Cardiac muscle cell (in vitro differentiated cells and primary cell): ENCODE data around the gene ZRANB3. TPM values are rescaled to one million over a fixed set of nuclear protein-coding genes. Genes with fewer than 3 reads are reported as not detected.

ENCODE experiments used
- DNase-seq, 2 donors: peaks; one replicate each; pipeline versions ENCODE4 v3.0.0 to v3.0.0-alpha.2; 2010 to 2017; ENCODE audit warnings: low read depth in 1 of 2, low spot score in 1 of 2
- H3K27ac ChIP-seq: fragments of 200-600 bp; sonication (generic); 2 replicates; pipeline ENCODE4 v1.5.1; 2016
- H3K27me3 ChIP-seq: fragments of 200-600 bp; sonication (generic); 2 replicates; pipeline ENCODE4 v1.6.0; 2016; ENCODE audit warnings: control low read depth
- H3K36me3 ChIP-seq: fragments of 200-600 bp; sonication (generic); 2 replicates; pipeline ENCODE4 v1.5.1; 2016; ENCODE audit warnings: control low read depth
- H3K4me1 ChIP-seq: fragments of 200-600 bp; sonication (generic); 2 replicates; pipeline ENCODE4 v1.8.1; 2017; ENCODE audit warnings: low read depth, mild to moderate bottlenecking, mixed run types
- H3K4me3 ChIP-seq: fragments of 200-600 bp; sonication (generic); 2 replicates; pipeline ENCODE4 v1.5.1; 2016; ENCODE audit warnings: mild to moderate bottlenecking
- H3K9me3 ChIP-seq: fragments of 200-600 bp; sonication (generic); 2 replicates; pipeline ENCODE4 v1.5.1; 2017; ENCODE audit warnings: low read depth, mild to moderate bottlenecking, control low read depth
- polyA plus RNA-seq: library from polyadenylated mRNA; unstranded; fragments of >200 nt; fragmentation: Nextera tagmentation; extraction: Ambion mirVana; gene quantifications from 2 replicates; pipeline ENCODE4 v1.2.1, GENCODE V29; 2016
- total RNA-seq: library from RNA; depleted of rRNA; stranded (reverse); fragments of >200 nt; gene quantifications from 2 replicates; pipeline ENCODE4 v1.2.3, GENCODE V29; 2016
- TF ChIP-seq, protein P1 (sequence below): IDR thresholded peaks from 2 replicates; pipeline ENCODE4 v1.5.1; 2012; ENCODE audit warnings: low read depth, mild to moderate bottlenecking, low read length

The ZRANB3 gene
- total and polyA plus RNA-seq, 2 experiments from 2014 or later, result 3.9 to 8.8 TPM

DNA sequence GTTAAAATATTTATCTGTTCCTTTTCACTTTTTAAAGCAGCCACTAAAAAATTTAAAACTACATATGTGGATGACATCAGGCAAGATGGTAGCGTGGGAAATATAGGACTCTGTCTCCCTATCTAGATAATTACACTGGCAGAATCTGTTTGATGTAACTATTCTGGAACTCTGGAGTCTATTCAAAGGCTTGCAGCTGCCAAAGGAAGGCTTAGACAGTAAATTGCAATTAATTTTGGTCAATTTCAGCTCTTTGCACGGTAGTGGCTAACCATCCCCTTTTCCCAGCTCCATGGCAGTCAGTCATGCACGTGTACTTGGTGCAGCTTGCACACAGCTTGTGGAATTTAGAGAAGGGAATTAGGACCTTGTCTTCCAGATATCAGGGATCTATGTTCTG lies 343.7 kb downstream of the ZRANB3 start:
- Histone ChIP-seq H3K4me3 (no peak overlapping the region), H3K36me3 (no peaks in the 10 kb centered on the region), H3K4me1 (no peaks in the 10 kb centered on the region), H3K27me3 (no peaks in the 10 kb centered on the region), H3K27ac (no peak overlapping the region), H3K9me3 (no peaks in the 10 kb centered on the region)
- DNase-seq, result no peak
- TF ChIP-seq, protein P1, sequence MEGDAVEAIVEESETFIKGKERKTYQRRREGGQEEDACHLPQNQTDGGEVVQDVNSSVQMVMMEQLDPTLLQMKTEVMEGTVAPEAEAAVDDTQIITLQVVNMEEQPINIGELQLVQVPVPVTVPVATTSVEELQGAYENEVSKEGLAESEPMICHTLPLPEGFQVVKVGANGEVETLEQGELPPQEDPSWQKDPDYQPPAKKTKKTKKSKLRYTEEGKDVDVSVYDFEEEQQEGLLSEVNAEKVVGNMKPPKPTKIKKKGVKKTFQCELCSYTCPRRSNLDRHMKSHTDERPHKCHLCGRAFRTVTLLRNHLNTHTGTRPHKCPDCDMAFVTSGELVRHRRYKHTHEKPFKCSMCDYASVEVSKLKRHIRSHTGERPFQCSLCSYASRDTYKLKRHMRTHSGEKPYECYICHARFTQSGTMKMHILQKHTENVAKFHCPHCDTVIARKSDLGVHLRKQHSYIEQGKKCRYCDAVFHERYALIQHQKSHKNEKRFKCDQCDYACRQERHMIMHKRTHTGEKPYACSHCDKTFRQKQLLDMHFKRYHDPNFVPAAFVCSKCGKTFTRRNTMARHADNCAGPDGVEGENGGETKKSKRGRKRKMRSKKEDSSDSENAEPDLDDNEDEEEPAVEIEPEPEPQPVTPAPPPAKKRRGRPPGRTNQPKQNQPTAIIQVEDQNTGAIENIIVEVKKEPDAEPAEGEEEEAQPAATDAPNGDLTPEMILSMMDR, result no peak

DNA sequence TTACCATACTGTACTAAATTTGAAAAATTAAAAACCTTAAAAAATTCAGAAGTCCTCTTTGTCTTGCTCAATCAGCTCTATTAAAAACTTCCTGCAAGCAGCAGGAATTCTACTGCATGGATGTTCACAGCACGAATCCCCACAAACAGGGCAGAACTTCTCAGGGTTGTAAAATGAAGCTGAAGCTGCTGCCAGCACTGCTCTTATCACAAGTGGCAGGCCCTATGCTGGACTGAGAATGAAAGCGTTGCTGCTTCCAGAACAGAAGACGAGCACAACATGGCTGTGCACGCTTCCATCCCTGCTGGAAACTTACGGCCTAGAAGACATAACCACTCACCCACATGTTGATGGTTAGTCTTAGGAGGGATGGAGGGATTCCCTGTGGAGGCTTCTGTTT lies 345.0 kb downstream of the ZRANB3 start:
- Histone ChIP-seq H3K27ac (peak overlapping the region; percentile 75), H3K9me3 (no peaks in the 10 kb centered on the region), H3K4me1 (no peaks in the 10 kb centered on the region), H3K4me3 (no peak overlapping the region), H3K36me3 (no peaks in the 10 kb centered on the region), H3K27me3 (no peaks in the 10 kb centered on the region)
- TF ChIP-seq, protein P1, result no peak
- DNase-seq, result peak; percentile 15 to 62

DNA sequence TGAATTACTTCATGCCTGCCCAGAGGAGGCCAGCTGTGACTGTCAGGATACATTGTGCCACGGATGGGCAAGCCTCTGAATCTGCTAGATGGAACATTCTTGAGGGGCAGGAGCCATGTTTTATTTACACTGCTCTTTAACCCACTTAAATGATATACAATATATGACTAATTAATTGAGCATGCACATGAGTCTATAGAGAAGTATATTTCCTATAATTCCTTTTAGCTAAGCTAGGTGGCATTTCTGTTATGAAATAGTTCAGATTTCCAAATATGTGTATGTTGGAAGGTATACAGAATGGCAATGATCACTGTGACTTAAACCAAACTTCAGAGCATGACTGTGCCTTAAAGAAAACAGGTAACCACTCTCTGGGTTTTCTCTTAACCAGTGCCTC lies 347.2 kb downstream of the ZRANB3 start:
- Histone ChIP-seq H3K27ac (no peak overlapping the region), H3K9me3 (no peaks in the 10 kb centered on the region), H3K36me3 (no peaks in the 10 kb centered on the region), H3K4me3 (no peak overlapping the region), H3K4me1 (no peaks in the 10 kb centered on the region), H3K27me3 (no peaks in the 10 kb centered on the region)
- DNase-seq, result no peak
- TF ChIP-seq, protein P1, result no peak

DNA sequence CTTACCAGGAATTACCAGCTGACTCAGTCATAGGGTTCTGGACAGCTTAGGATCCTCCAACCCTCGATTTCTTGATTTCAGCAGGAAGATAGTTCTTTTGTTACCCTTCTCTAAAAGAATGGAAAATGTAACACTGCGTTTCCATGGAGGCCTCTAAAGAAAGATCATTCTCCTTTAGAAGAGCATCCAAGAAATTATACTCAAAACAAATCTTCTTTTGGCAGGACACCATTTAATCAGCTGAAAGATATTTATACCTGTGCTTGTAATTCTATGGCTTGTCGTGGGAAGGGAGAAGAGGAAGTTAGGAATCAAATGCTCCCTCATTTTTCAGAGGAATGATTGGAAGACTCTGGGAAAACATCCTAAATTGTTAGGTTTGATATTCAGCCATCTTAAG lies 348.4 kb downstream of the ZRANB3 start:
- Histone ChIP-seq H3K27me3 (no peaks in the 10 kb centered on the region), H3K9me3 (no peaks in the 10 kb centered on the region), H3K27ac (no peak overlapping the region), H3K4me3 (no peak overlapping the region), H3K36me3 (no peaks in the 10 kb centered on the region), H3K4me1 (no peaks in the 10 kb centered on the region)
- TF ChIP-seq, protein P1, result no peak
- DNase-seq, result no peak

DNA sequence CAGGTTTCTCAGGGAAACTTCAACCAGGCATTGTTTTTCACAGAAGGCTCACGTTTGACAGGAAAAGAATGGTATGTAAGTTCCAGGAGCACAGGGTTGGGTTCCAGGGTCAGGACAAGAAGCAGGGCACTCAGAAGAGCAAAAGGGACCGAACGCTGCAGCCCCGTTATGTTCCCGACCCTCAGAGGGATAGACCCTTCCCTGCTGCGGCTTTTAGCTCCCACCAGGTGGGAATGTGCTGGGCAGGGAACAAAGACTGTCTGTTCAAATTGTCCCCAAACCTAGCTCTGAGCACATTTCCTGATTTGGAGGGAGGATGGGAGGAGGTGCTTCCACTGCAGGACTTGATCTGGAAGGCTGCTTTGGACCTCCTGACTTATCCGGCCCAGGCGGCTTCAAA lies 348.8 kb downstream of the ZRANB3 start:
- no peaks in the 10 kb centered on the region for H3K9me3 ChIP-seq
- no peaks in the 10 kb centered on the region for H3K4me1 ChIP-seq
- DNase-seq, result no peak
- no peak overlapping the region for H3K27ac ChIP-seq
- H3K27me3 ChIP-seq, result no peaks in the 10 kb centered on the region
- H3K4me3 ChIP-seq, result no peak overlapping the region
- H3K36me3 ChIP-seq, result no peaks in the 10 kb centered on the region
- TF ChIP-seq, protein P1, result no peak

DNA sequence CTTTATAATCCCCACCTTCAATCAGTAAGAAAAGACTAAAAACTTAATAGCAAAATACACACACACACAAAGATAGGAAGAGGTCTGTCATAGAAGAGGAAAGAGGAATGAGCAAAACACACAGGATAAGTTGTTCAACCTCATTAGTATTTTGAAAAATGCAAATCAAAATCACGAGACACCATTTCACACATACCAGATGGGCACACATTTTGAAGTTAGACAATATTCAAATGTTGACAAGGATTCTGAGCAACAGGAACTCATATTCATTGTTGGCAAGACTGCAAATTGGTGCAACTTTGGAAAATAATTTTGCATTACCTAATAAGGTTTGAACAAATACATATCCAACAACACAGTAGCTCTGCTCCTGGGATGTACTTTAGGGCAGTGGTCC lies 351.3 kb downstream of the ZRANB3 start:
- no peak overlapping the region for H3K27ac ChIP-seq
- no peak for DNase-seq
- no peaks in the 10 kb centered on the region for H3K36me3 ChIP-seq
- no peak overlapping the region for H3K4me3 ChIP-seq
- no peaks in the 10 kb centered on the region for H3K9me3 ChIP-seq
- no peaks in the 10 kb centered on the region for H3K27me3 ChIP-seq
- H3K4me1 ChIP-seq, result no peaks in the 10 kb centered on the region
- TF ChIP-seq, protein P1, result no peak
